ENCODE results near the gene PDE3A.
A peak's percentile ranks its signal among the peaks of the same experiment; 100 is the strongest.

PDE3A gene

GRCh38 chr12:20370866-20371519 lies 2.7 kb downstream of the PDE3A start:
- H3K4me1 ChIP-seq (ENCODE audit: insufficient read depth, poor library complexity, severe bottlenecking): no peaks in the 10 kb centered on the region
- no peak for TF ChIP-seq CTCF (IDR thresholded peaks at IDR 0.05; ENCODE audit: poor library complexity, severe bottlenecking)
- DNase-seq (ENCODE audit: low spot score) (no peak), ATAC-seq (ENCODE audit: low read depth) (no peak)
- no peaks in the 10 kb centered on the region for H3K36me3 ChIP-seq (ENCODE audit: low read depth)
- H3K4me3 ChIP-seq (ENCODE audit: severe bottlenecking): no peak overlapping the region
- H3K27ac ChIP-seq (ENCODE audit: poor library complexity, severe bottlenecking): no peak overlapping the region
- H3K27me3 ChIP-seq (ENCODE audit: insufficient read depth, poor library complexity, severe bottlenecking): peaks cover 42% of the 10 kb centered on the region
- H3K9me3 ChIP-seq (ENCODE audit: severe bottlenecking): no peaks in the 10 kb centered on the region

- ATAC-seq (ENCODE audit: low read depth) (no peak), DNase-seq (ENCODE audit: low spot score) (no peak)
- H3K27me3 ChIP-seq (ENCODE audit: insufficient read depth, poor library complexity, severe bottlenecking): peaks cover 38% of the 10 kb centered on the region
Measured at GRCh38 chr12:20372326-20373096, 4.2 kb downstream of the PDE3A start.

GRCh38 chr12:20374795-20375194 lies 6.5 kb downstream of the PDE3A start:
- Histone ChIP-seq H3K36me3 (ENCODE audit: low read depth) (no peaks in the 10 kb centered on the region), H3K27me3 (ENCODE audit: insufficient read depth, poor library complexity, severe bottlenecking) (peaks cover 19% of the 10 kb centered on the region), H3K9me3 (ENCODE audit: severe bottlenecking) (no peaks in the 10 kb centered on the region), H3K4me3 (ENCODE audit: severe bottlenecking) (no peak overlapping the region), H3K4me1 (ENCODE audit: insufficient read depth, poor library complexity, severe bottlenecking) (no peaks in the 10 kb centered on the region), H3K27ac (ENCODE audit: poor library complexity, severe bottlenecking) (no peak overlapping the region)
- no peak for ATAC-seq (ENCODE audit: low read depth)
- TF ChIP-seq CTCF (IDR thresholded peaks at IDR 0.05; ENCODE audit: poor library complexity, severe bottlenecking): no peak
- no peak for DNase-seq (ENCODE audit: low spot score)

More at GRCh38 chr12:20372326-20373096, 4.2 kb downstream of the PDE3A start:
- H3K4me3 ChIP-seq (ENCODE audit: severe bottlenecking): no peak overlapping the region
- no peak for TF ChIP-seq CTCF (IDR thresholded peaks at IDR 0.05; ENCODE audit: poor library complexity, severe bottlenecking)
- no peaks in the 10 kb centered on the region for H3K9me3 ChIP-seq (ENCODE audit: severe bottlenecking)
- H3K4me1 ChIP-seq (ENCODE audit: insufficient read depth, poor library complexity, severe bottlenecking): no peaks in the 10 kb centered on the region
- no peaks in the 10 kb centered on the region for H3K36me3 ChIP-seq (ENCODE audit: low read depth)
- no peak overlapping the region for H3K27ac ChIP-seq (ENCODE audit: poor library complexity, severe bottlenecking)

GRCh38 chr12:20375560-20375959 lies 7.2 kb downstream of the PDE3A start:
- ATAC-seq (ENCODE audit: low read depth) (no peak), DNase-seq (ENCODE audit: low spot score) (no peak)
- H3K4me1 ChIP-seq (ENCODE audit: insufficient read depth, poor library complexity, severe bottlenecking): no peaks in the 10 kb centered on the region
- H3K4me3 ChIP-seq (ENCODE audit: severe bottlenecking): no peak overlapping the region
- H3K27ac ChIP-seq (ENCODE audit: poor library complexity, severe bottlenecking): no peak overlapping the region
- H3K27me3 ChIP-seq (ENCODE audit: insufficient read depth, poor library complexity, severe bottlenecking): peaks cover 12% of the 10 kb centered on the region
- H3K36me3 ChIP-seq (ENCODE audit: low read depth): no peaks in the 10 kb centered on the region
- TF ChIP-seq CTCF (IDR thresholded peaks at IDR 0.05; ENCODE audit: poor library complexity, severe bottlenecking): no peak
- H3K9me3 ChIP-seq (ENCODE audit: severe bottlenecking): no peaks in the 10 kb centered on the region

- H3K27ac ChIP-seq (ENCODE audit: poor library complexity, severe bottlenecking): no peak overlapping the region
- no peaks in the 10 kb centered on the region for H3K4me1 ChIP-seq (ENCODE audit: insufficient read depth, poor library complexity, severe bottlenecking)
- H3K27me3 ChIP-seq (ENCODE audit: insufficient read depth, poor library complexity, severe bottlenecking): peaks cover 3% of the 10 kb centered on the region
- ATAC-seq (ENCODE audit: low read depth) (no peak; the same call in 2 of the 3 replicates), DNase-seq (ENCODE audit: low spot score) (no peak)
- H3K9me3 ChIP-seq (ENCODE audit: severe bottlenecking): no peaks in the 10 kb centered on the region
- no peaks in the 10 kb centered on the region for H3K36me3 ChIP-seq (ENCODE audit: low read depth)
- H3K4me3 ChIP-seq (ENCODE audit: severe bottlenecking): no peak overlapping the region
- TF ChIP-seq CTCF (IDR thresholded peaks at IDR 0.05; ENCODE audit: poor library complexity, severe bottlenecking): peak; percentile 29
Measured at GRCh38 chr12:20376984-20377383, 8.6 kb downstream of the PDE3A start.
